Lung (tissue), 11 donors: Measurements from ENCODE around the gene POTEJ. TPM values are rescaled to one million over a fixed set of nuclear protein-coding genes. Genes with fewer than 3 reads are reported as not detected.
"Not testable (repeated sequence)": the region's sequence is repeated elsewhere in the genome, so short reads cannot be mapped to it uniquely, and the experiment has no call there.

ENCODE experiments used
- ATAC-seq: fragments of 200-7000 bp; cut with Tn5 transposase; one replicate; pipeline ENCODE4 v1.9.1; 2020; ENCODE audit warnings: moderate number of reproducible peaks; ENCODE audit not compliant: insufficient read depth, low FRiP score
- DNase-seq, 3 donors: peaks; one replicate each; pipeline ENCODE4 v3.0.0-alpha.2; 2013 to 2017
- H3K27ac ChIP-seq, 2 donors: one replicate each; pipeline ENCODE4 v1.5.1; 2013; ENCODE audit warnings: mild to moderate bottlenecking in 2 of 2, moderate library complexity in 2 of 2, control low read depth in 1 of 2, inconsistent platforms in 1 of 2, low read depth in 1 of 2, low read length in 1 of 2
- H3K27me3 ChIP-seq, 3 donors: one replicate each; pipeline ENCODE4 v1.5.1; 2013; ENCODE audit warnings: low read length in 2 of 3; ENCODE audit not compliant: control insufficient read depth in 3 of 3, insufficient read depth in 3 of 3
- H3K36me3 ChIP-seq, 4 donors: one replicate each; pipeline ENCODE4 v1.5.1; 2013; ENCODE audit warnings: low read length in 4 of 4, mild to moderate bottlenecking in 1 of 4, moderate library complexity in 1 of 4; ENCODE audit not compliant: control insufficient read depth in 4 of 4, insufficient read depth in 4 of 4
- H3K4me1 ChIP-seq, 5 donors: one replicate each; pipeline ENCODE4 v1.5.1; 2013; ENCODE audit warnings: low read length in 5 of 5, mild to moderate bottlenecking in 2 of 5, moderate library complexity in 1 of 5; ENCODE audit not compliant: control insufficient read depth in 5 of 5, insufficient read depth in 5 of 5
- H3K4me3 ChIP-seq: one replicate; pipeline ENCODE4 v1.5.1; 2013; ENCODE audit warnings: mild to moderate bottlenecking, control low read depth, moderate library complexity
- H3K9ac ChIP-seq, 2 donors: one replicate each; pipeline ENCODE4 v1.5.1; 2013; ENCODE audit warnings: low read length in 2 of 2, control low read depth in 1 of 2; ENCODE audit not compliant: insufficient read depth in 1 of 2
- H3K9me3 ChIP-seq, 4 donors: one replicate each; pipeline ENCODE4 v1.5.1; 2013; ENCODE audit warnings: low read length in 3 of 4, mild to moderate bottlenecking in 1 of 4, moderate library complexity in 1 of 4; ENCODE audit not compliant: control insufficient read depth in 4 of 4, insufficient read depth in 3 of 4
- WGBS, 2 donors: extraction: QIAGEN DNeasy Blood & Tissue Kit; methylation state at CpG; one replicate each; pipeline ENCODE4 v1.1.7; 2013; 5-methylcytosine and 5-hydroxymethylcytosine counted together
- polyA plus RNA-seq, 2 donors: library from polyadenylated mRNA; stranded (reverse); fragments of 200-250 nt; gene quantifications; one replicate each; pipeline ENCODE4 v1.2.1, GENCODE V29; 2013
- small RNA-seq: library from RNA; depleted of rRNA; stranded (forward); fragments of <200 nt; gene quantifications from one replicate; pipeline ENCODE3, GENCODE V24; 2014; ENCODE audit warnings: low replicate concordance
- total RNA-seq, 2 donors: library from RNA; depleted of rRNA in 1 of 2; stranded (reverse); fragments of >200 nt in 1 of 2; gene quantifications; one replicate each; pipeline ENCODE4 v1.2.1, GENCODE V29; 2014 to 2021
- donor health status: Bipolar disorder and iron deficiency.
- donor health status: healthy.
- donor health status: DM: yes; HTN: yes; CAD: no.

Gene POTEJ
- total and polyA plus RNA-seq, 4 donors: 0.09 to 1.8 TPM; not detected in 2

GRCh38 chr2:130667516-130667915 lies 56.3 kb downstream of the POTEJ start:
- not testable (repeated sequence) for H3K4me1 ChIP-seq, ATAC-seq, H3K9me3 ChIP-seq, H3K36me3 ChIP-seq, H3K4me3 ChIP-seq, H3K27ac ChIP-seq, H3K27me3 ChIP-seq, DNase-seq, H3K9ac ChIP-seq
- 87 to 92% methylated on average over 9 to 10 of the region's 10 CpGs for WGBS, 2 donors

- H3K36me3 ChIP-seq, ATAC-seq: not testable (repeated sequence)
Measured at GRCh38 chr2:130670026-130670745, 58.9 kb downstream of the POTEJ start.

GRCh38 chr2:130692041-130692770 lies 81.0 kb downstream of the POTEJ start:
- not testable (repeated sequence) for ATAC-seq, H3K36me3 ChIP-seq, H3K4me3 ChIP-seq, H3K9me3 ChIP-seq, H3K27ac ChIP-seq, H3K27me3 ChIP-seq, H3K9ac ChIP-seq, H3K4me1 ChIP-seq, DNase-seq
- 42 to 54% methylated on average over 14 to 27 of the region's 35 CpGs for WGBS, 2 donors

More at GRCh38 chr2:130670026-130670745, 58.9 kb downstream of the POTEJ start:
- not testable (repeated sequence) for H3K27ac ChIP-seq, H3K9ac ChIP-seq, H3K4me1 ChIP-seq, H3K9me3 ChIP-seq, DNase-seq, H3K27me3 ChIP-seq, H3K4me3 ChIP-seq
- WGBS, 2 donors: 88 to 94% methylated on average over 11 to 12 of the region's 13 CpGs

GRCh38 chr2:130693474-130693873 lies 82.2 kb downstream of the POTEJ start:
- H3K4me3 ChIP-seq, H3K9me3 ChIP-seq, H3K9ac ChIP-seq, H3K27me3 ChIP-seq, H3K36me3 ChIP-seq, H3K27ac ChIP-seq, H3K4me1 ChIP-seq: not testable (repeated sequence)
- WGBS, 2 donors: 3 to 5% methylated on average over 28 to 37 of the region's 37 CpGs
- ATAC-seq: peak; percentile 41
- DNase-seq: peak; percentile 0 to 16 (median 6)

- not testable (repeated sequence) for DNase-seq
Measured at GRCh38 chr2:130703250-130703649, 92.0 kb downstream of the POTEJ start.

More at GRCh38 chr2:130703250-130703649, 92.0 kb downstream of the POTEJ start:
- not testable (repeated sequence) for H3K36me3 ChIP-seq, H3K9me3 ChIP-seq, H3K27ac ChIP-seq, H3K4me3 ChIP-seq, H3K9ac ChIP-seq, H3K4me1 ChIP-seq, H3K27me3 ChIP-seq, ATAC-seq
- 64 to 66% methylated on average over 3 of the region's 3 CpGs for WGBS, 2 donors

Small RNA genes lying within 50 kb of the gene (small RNA-seq; reads per million reads assigned to genes)
- gene RF00017 (not detected), gene RNU6-848P (not detected)

Other genes starting within 250 kb of the POTEJ start
- gene POTEI, start 102.1 kb upstream of the POTEJ start, total RNA-seq: 1 to 10 TPM in 1 of 2 donors, under 1 TPM in 1; 0.28 to 4.0 TPM
- gene POTEI, start 102.1 kb upstream of the POTEJ start, polyA plus RNA-seq: under 1 TPM; 0.02 to 0.03 TPM
- gene CFC1B, start 90.2 kb upstream of the POTEJ start, total RNA-seq: under 1 TPM in 1 of 2 donors, not detected in 1; 0.18 TPM
- not detected for gene CFC1B, start 90.2 kb upstream of the POTEJ start, polyA plus RNA-seq
- 1 to 10 TPM in 1 of 2 donors, not detected in 1; 9.1 TPM for gene CFC1, start 11.9 kb upstream of the POTEJ start, total RNA-seq
- gene CFC1, start 11.9 kb upstream of the POTEJ start, polyA plus RNA-seq: 1 to 10 TPM in 1 of 2 donors, under 1 TPM in 1; 0.19 to 1.3 TPM
- not detected for gene GPR148, start 117.6 kb downstream of the POTEJ start, total RNA-seq
- not detected for gene GPR148, start 117.6 kb downstream of the POTEJ start, polyA plus RNA-seq
- under 1 TPM; 0.09 to 0.74 TPM for gene AMER3, start 144.1 kb downstream of the POTEJ start, total RNA-seq
- not detected for gene AMER3, start 144.1 kb downstream of the POTEJ start, polyA plus RNA-seq
- gene ARHGEF4, start 225.5 kb downstream of the POTEJ start, total RNA-seq: 10 to 100 TPM in 1 of 2 donors, 1 to 10 TPM in 1; 8.1 to 15.9 TPM
- gene ARHGEF4, start 225.5 kb downstream of the POTEJ start, polyA plus RNA-seq: 1 to 10 TPM; 1.8 to 5.8 TPM